DMS53 treated with DMSO at 0.1 percent for 48 hours (cell line): ENCODE results near the gene PUS3.

Experiments used
- DNase-seq: peaks from one replicate; lab custom pipeline; 2025; ENCODE audit not compliant: unreplicated experiment; lab: John Stamatoyannopoulos, UW

Gene PUS3, protein sequence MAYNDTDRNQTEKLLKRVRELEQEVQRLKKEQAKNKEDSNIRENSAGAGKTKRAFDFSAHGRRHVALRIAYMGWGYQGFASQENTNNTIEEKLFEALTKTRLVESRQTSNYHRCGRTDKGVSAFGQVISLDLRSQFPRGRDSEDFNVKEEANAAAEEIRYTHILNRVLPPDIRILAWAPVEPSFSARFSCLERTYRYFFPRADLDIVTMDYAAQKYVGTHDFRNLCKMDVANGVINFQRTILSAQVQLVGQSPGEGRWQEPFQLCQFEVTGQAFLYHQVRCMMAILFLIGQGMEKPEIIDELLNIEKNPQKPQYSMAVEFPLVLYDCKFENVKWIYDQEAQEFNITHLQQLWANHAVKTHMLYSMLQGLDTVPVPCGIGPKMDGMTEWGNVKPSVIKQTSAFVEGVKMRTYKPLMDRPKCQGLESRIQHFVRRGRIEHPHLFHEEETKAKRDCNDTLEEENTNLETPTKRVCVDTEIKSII

DNA sequence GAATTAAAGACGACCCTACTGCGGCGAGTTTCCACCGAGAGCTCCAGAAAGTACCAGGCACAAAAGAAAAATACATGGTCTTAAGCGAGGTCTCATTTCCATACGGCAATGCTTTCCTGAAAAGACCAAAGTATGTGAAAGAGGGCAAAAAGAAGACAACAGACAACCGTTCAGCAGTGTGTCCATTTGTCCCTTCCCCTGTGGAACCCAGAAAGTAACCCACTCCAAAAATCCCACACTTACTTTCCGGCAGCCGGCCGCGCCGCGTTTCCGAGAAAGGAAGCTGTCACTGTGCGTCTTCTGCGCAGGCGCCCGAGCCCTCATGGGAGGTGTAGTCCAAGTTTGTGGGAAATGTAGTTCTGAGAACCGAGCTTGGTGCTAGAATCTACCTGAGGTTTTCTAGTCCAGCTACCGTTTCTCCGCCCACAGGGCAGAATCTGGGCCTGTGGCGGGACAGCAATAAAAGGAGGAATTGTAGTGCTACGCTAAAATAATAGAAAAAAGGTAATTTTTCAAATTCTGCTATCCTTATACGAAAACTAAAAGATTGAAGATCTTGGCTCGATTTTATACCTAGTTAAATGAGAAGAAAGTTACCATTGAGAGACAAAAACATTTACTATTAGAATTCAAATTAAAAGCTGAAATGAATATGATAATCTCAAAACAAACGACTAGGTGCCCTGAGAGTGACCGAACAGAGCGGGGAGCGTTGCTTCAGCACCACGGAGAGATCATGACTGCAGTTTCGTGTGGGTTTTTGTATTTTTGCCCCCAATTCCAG lies at the start of gene PUS3:
Gene PUS3, minus strand, starts transcription at position 280 of the 784 bp plus-strand sequence. CDS start 6,922 bp downstream, outside the sequence.
- peak; percentile 91 for DNase-seq

DNA sequence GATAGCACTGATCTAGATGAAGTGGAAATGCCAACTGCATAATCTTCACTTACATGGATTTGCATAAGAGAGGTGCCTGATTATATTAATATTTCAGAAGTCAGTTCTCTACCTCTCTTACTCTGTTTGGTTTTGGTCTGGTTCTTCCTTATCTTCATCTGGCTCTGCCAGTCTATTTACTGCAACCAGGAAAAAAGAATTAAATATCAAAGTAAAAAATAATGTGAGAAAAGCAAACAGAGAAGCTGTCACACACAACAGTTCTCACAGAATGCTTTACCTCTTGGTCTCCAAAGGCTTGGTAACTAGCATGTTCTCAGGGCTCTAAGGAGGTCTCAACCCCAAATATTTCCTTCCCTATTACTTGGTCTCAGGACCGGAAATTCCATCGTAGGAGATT lies 49.6 kb upstream of the PUS3 start:
- no peak for DNase-seq

DNA sequence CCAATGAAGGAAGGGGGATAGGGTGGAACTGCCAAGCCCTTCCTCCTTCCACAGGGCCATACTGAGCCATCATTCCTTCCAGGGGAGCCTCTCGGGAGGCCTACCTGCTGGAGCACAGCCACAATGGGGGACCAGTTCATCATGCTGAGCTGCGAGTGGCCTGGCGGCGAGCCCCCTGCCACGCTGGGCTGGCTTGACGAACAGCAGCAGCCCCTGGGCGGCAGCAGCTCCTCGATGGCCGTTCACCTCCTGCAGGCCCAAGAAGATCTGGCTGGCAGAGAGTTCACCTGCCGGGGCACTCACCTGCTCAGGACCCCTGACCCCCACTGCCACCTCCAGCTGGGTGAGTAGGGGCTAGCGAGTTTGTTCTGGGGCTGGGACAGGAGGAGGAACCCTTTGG lies 48.7 kb upstream of the PUS3 start:
- DNase-seq: no peak

DNA sequence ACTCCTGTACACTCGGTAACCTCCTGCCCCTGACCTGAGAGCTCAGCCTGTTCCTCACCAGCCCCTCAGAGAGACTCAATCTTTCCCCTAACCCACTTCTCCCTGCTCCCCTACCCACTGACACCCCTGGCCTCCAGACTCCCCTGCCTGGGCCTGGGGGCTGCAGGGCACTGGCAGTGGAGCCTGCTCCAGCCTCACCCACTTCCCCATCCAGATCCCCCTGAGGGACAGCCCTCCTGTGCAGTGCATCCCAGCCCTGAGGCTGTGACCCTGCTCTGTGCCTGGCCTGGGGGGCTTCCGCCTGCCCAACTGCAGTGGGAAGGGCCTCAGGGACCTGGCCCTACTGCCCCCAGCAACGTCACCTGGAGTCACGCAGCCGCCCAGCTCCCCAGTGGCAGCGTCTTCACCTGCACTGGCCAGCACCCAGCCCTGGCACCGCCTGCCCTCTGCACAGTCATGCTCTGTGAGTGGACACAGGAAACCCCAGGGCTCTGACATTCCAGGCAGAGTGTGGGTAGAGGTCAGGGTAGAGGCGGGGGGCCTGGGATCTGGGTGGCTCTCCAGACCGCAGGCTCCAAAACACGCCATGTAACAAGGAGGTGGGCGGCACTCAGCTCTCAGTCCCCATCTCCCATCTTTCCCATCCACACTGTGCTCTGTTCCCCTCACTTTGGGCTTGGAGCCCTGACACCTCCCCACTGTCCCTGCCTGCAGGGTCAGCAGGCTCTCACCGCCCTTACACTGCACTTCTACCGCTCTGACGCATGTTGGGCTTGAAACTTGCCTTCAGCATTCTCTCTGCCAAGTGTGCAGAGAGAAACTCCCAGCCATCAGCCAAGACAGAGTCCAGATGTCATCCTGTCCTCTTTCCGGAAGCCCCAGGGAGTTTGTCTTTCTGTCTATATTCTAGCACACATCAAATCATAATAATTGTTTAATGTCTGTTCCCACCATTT lies 48.0 kb upstream of the PUS3 start:
- no peak for DNase-seq

DNA sequence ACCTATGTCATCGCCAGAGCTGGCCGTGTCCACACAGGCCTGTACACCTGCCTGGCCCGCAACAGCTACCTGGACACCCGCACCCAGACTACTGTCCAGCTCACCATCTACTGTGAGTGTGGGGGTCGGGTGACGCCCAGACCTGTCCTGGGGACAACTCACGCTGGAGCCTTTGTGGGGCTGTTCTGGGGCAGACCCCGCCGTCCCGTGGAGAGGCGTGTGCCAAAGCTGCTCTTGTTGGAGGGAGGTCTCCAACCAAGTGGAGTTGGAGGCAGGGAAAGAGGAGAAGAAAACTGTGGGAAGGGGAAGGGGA lies 47.1 kb upstream of the PUS3 start:
- DNase-seq: no peak

DNA sequence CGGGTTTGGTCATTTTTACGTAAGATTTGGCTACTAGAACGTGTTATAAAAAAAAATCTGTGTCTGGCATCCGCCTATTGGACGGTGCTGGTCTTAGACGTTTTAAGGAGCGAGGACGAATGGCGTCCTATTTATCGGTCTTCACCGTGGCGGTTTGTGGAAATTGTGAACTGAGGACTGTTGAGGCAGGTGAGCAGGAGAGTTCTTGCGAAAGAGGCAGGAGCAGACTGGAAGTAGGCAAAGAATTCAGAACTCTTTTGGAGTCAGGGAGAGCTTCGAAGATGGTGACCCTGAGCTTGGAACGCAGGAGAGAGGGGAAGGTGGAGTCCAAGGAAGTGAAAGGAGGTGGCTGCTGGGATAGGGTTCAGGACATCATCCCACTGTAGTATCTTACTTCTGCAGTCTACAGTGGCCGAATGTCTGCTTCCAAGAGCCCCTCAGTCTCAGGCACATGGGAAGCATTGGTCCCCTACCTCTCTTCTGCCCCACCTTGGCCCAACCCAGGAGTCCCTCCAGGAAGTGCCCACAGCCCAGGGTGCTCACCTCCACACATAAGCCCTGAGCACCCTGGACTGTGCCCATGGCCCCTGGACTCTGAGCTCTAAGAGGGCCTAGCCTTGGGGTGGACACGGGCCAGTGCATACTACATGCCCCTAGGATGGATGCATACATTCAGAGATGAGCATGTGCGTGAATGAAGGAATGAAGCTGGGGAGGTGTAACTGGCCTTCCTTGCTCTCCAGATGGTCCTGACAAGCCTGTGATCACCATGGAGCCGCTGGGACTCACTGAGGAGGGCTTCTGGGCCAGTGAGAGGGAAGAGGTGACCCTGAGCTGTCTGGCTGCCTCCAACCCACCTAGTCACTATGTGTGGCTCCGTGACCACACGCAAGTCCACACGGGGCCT lies 46.5 kb upstream of the PUS3 start:
- no peak for DNase-seq

DNA sequence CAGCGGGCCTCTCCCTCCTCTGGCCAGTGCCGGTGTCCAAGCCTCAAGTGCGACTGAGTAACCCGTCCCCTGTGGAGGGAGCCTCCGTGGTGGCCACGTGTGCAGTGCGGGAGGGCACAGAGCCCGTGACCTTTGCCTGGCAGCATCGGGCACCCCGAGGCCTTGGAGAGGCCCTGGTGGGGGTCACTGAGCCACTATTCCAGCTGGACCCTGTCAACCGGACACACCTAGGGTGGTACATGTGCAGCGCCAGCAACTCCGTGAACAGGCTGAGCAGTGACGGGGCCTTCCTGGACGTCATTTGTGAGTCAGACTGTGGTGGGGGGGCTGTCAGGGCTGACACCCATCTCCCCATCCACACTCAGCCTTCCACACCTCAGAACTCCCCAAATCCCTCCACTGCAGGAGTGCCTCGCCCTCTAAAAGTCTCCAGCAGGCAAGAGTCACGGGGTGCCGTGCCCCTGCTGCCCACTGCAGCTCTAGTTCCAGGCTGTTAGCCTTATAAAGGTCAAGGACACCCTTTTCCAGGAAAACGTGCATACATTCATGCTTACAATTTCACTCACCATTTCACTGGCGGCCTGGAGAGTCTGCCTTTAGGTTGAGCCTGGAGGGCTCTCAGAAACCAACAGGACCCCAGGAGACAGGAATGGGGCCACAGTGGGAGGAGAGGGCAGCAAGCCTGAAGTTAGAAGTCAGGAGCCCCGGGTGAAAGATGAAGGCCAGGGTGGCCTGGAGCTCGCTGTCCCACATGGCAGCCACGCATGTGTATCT lies 45.5 kb upstream of the PUS3 start:
- DNase-seq: no peak

DNA sequence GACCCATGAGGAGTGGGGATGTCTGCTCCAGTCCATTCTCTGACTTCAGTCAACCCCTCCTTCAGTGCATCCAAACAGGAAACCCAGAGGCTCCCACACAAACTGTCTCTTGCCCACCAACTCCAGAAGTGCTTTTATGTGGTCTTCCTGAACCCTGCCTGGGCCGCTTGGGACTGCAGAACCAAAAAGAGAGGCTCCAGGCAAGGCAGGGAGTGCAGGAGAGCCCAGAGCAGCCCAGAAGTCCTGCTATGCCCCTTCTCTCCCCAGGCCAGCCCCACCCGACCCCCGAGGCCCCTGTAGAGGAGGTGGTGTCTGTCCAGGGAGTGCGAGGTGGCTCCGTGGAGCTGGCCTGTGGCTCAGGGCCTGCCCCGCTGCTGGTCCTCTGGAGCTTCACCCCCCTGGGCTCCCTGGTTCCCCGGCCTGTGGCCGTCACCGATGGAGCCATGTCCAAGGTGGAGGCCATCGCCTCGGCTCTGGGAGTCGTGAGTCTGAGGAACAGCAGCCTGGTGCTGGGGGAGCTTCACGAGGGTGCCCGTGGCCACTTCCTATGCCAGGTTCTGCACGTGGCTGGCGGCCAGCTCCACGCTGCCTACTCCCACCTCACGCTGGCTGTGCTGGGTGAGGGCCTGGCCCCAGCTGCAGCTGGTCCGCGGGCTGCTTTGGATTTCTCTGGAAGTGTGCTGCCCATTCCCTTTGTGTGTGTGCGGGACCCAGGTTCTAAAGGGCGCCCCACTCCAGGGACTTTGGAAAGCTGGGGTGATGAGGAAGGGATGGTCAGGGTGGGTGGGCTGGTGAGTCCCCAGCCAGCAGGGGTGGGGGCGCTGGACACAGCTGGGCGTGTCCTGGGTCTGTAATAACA lies 44.6 kb upstream of the PUS3 start:
- no peak for DNase-seq

DNA sequence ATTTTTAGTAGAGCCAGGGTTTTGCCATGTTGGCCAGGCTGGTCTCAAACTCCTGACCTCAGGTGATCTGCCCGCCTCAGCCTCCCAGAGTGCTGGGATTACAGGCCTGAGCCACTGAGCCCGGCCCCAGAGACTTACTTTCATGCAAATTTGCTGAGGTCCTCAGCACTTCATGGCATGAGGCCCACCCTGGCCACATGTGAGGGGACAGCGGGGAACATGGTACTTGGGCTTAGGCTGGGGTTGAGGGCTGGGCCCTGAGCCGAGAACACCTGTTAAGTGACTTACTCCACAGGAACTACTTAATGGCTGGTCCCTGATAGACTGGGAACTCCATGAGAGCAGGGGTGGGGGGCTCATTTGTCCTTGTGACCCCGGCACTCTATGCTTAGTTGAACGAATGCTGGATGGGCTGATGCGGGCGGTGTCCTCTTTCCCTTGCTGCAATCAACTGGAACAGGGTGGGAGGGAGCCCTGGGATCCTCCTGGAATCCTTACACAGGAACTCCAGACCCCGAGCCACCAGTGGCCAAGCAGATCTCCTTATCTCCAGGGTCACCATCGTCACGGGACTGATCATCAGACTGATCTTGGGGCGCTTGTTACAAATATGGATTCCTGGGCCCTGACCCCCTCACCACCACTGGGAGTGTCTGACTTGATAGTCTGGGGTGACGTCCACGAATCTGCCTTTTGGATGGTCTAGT lies 43.9 kb upstream of the PUS3 start:
- no peak for DNase-seq

DNA sequence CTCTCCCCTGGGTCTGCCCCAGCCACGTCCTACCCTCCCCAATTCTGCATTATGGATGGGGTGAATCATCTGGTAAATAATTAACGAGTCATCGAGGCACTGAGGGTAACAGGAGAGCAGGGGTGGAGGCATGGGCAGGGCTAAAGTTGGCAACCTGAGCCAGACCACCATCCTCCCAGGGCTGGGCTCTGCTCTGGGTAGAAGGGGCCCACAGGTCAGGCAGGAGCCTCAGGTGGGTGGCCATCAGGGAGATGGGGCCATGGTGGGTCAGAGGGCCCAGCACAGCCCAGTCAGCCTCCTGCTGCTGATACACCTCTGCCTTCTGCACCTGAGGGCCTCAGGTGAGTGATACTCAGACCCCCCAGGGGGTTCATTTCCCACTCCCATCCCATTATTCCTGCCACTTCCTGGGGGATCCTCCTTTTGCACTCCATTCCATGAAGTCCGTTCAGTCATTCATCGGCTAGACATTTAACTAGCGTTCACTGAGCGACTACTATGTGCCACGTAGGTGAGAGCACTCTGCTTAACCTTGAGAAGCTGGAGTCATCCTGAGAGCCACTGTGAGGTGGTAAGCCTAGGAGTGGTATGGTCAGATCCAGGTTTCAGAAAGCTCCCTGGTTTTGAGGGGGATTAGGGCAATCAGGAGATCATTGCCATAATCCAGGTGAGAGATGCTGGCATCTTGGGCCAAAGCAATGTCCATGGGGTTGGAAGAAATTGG lies 43.0 kb upstream of the PUS3 start, which contains the start of gene VSIG10L2:
Gene VSIG10L2, plus strand, starts transcription at position 248 of the 724 bp plus-strand sequence. Its CDS starts 12 bp downstream, at position 260.
- DNase-seq: peak; percentile 41

DNA sequence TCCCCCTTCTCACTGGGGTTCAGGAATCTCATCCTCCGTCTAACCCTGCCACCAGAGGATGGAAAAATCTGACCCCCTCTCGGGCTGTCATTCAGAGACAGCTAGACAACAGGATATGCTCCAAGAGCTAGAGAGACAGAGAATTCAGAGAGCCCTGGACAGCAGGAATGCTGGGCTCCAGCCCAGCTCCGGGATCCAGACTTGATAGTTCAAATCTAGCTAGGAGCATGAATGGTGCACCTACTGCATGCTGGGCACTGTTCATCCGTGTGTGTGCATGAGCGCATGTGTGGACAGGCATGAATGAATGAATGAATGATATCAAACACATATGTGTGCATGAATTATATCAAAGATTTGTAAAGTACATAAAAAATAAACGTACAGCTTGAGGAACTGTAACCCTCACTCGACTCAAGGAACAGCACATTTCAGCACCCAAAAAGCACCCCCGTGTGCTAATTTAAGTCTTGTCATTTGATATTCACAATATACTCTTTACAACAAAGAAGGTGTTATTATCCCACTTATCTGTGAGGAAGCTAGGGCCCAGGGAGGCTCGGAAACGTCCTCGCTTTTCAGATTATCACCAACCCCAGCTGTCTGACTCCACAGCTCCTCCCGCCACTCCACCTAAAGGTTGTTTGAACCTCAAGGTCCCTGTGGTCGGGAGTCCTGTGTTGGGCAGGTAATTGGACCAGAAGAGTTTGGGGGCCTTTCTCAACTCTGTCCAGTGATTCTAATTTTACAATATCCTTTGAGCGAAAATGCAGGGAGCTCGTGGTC lies 42.2 kb upstream of the PUS3 start:
- peak; percentile 41 for DNase-seq

DNA sequence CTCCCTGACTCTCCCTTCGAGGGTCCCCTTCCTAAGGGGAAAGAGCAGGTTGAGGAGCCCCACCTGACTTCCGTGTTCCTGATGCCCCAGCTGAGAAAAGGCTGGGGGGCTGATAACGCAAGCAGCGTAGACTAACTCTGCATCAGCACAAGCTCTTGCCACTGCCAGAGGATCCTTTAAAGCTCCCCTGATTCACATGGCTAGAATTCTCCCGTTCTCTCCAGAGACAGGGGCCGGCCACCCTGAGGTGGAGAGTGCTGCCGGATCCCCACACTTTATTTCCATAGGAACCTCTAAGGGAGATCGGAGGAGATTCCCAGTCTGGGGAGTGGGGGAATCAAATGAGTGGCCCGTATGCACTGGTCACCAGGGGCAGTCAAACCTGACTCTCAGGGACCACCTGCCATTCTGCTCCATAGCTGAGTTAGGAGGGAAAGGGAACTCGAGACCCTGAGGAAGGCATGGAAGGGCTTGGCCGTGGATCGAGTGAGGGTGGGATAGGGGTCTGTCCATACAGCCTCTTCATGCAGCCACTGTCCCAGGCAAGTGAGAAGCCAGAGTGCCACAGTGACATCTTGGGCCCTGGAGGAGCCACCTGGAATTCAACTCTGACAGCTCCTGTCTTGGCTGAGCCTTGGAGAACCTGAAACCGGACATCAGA lies 41.5 kb upstream of the PUS3 start:
- DNase-seq: no peak

DNA sequence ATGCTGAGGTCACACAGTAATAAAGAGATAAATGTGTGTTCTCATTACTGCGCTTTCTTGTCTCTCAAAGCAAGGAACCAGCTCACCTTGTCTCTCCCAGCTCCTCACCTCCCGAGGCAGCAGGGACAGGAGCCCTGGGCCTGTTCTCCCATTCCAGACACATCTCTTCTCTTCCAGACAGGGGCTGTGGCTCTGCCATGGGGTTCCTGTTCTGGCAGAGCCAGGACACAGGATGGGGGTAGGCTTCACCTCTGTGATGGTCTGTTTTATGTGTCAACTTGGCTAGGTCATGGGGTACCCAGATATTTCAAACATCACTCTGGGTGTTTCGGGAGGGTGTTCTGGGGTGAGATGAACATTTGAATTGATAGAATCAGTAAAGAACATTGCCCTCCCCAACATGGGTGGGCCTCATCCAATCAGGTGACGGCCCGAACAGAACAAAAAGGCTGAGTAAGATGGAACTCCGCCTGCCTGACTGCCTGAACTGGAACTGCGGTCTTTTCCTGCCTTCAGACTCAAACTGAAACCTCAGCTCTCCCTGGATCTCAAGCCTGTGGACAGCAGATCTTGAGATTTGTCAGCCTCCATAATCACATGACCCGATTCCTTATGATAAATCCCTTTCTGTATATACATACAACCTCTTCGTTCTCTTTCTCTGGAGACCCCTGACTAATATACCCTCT lies 40.8 kb upstream of the PUS3 start:
- DNase-seq: no peak

DNA sequence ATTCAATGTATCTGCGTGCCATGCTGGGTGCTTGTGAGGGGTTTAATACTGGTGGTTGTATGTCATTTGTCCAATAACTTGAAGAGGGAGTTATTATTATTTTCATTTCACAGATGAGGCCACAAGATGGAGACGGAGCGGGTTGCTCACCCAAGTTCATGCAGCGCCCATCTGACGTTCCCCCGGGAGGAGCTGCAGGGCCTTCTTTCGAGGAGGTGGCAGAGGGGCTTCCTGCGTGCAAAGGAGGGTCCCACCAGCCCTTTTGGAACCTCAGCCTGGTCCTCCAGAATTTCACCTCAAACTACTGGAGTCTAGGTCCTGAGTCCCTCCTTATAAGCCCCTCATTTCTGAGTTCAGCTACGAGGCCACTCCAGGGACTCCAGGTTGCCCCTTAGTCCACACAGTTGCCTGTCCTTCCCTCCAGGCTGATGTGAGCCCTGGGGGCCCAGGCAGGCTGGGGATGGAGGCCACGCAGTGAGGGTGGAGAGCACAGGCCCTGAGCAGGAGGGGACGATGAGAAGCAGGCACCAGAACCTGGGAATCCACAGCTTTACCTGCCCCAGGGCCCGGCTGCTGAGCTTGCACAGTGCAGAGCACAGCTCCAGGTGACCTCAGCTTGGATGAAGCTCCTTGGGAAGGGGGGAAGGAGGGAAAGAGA lies 39.9 kb upstream of the PUS3 start:
- no peak for DNase-seq
